HG02610 (cell line): ENCODE results near the gene MPHOSPH6.
A peak's percentile ranks its signal among the peaks of the same experiment; 100 is the strongest.
"Not testable (repeated sequence)": the region's sequence is repeated elsewhere in the genome, so short reads cannot be mapped to it uniquely, and the experiment has no call there.

Source experiments
- ATAC-seq: cut with Tn5 transposase; IDR thresholded peaks from one replicate; pipeline ENCODE4 v1.9.1; 2021; ENCODE audit warnings: mild to moderate bottlenecking, moderate library complexity; ENCODE audit not compliant: unreplicated experiment

MPHOSPH6 gene

GRCh38 chr16:82169861-82170845 is at the start of gene MPHOSPH6:
MPHOSPH6 (minus strand) TSS chr16:82170224; CDS start chr16:82170175, 49 bp downstream.
- ATAC-seq = peak; percentile 95

- no peak for ATAC-seq
These were observed 49.3 kb upstream of the MPHOSPH6 start for GRCh38 chr16:82219298-82219697.

GRCh38 chr16:82209314-82209713 is 39.3 kb upstream of the MPHOSPH6 start:
- not testable (repeated sequence) for ATAC-seq

- no peak for ATAC-seq
These were observed 33.2 kb upstream of the MPHOSPH6 start for GRCh38 chr16:82203198-82203597.

GRCh38 chr16:82201926-82202325 is 31.9 kb upstream of the MPHOSPH6 start:
- ATAC-seq = no peak

- no peak for ATAC-seq
These were observed 31.3 kb upstream of the MPHOSPH6 start for GRCh38 chr16:82201351-82201750.

GRCh38 chr16:82199209-82199608 is 29.2 kb upstream of the MPHOSPH6 start:
- no peak for ATAC-seq

GRCh38 chr16:82197540-82198240 is 27.7 kb upstream of the MPHOSPH6 start:
- no peak for ATAC-seq

GRCh38 chr16:82195917-82196494 is 26.0 kb upstream of the MPHOSPH6 start:
- no peak for ATAC-seq

GRCh38 chr16:82194086-82194485 is 24.1 kb upstream of the MPHOSPH6 start:
- no peak for ATAC-seq

GRCh38 chr16:82192665-82193064 is 22.6 kb upstream of the MPHOSPH6 start:
- no peak for ATAC-seq

GRCh38 chr16:82190386-82190785 is 20.4 kb upstream of the MPHOSPH6 start:
- ATAC-seq = no peak

GRCh38 chr16:82187829-82188228 is 17.8 kb upstream of the MPHOSPH6 start:
- ATAC-seq = peak; percentile 70

- no peak for ATAC-seq
These were observed 15.0 kb upstream of the MPHOSPH6 start for GRCh38 chr16:82185012-82185411.

GRCh38 chr16:82184213-82184612 is 14.2 kb upstream of the MPHOSPH6 start:
- ATAC-seq = no peak

GRCh38 chr16:82183004-82183397 is 13.0 kb upstream of the MPHOSPH6 start:
- no peak for ATAC-seq

- no peak for ATAC-seq
These were observed 12.4 kb upstream of the MPHOSPH6 start for GRCh38 chr16:82182266-82183003.

- ATAC-seq = no peak
These were observed 11.6 kb upstream of the MPHOSPH6 start for GRCh38 chr16:82181461-82182185.

GRCh38 chr16:82178352-82178751 is 8.3 kb upstream of the MPHOSPH6 start:
- ATAC-seq = no peak

GRCh38 chr16:82177555-82177954 is 7.5 kb upstream of the MPHOSPH6 start:
- no peak for ATAC-seq
